Lower leg skin (tissue), 3 donors: ENCODE measurements around the gene TRMT2A.

ENCODE experiments used
- POLR2A ChIP-seq, 2 donors: fragments of 450-650 bp; IDR thresholded peaks; one replicate each; pipeline ENCODE4 v1.6.1; 2016 to 2017; ENCODE audit warnings: antibody characterized with exemption in 2 of 2, mild to moderate bottlenecking in 1 of 2, moderate library complexity in 1 of 2
- TF ChIP-seq, protein P1 (sequence below), 3 donors: fragments of 450-650 bp; IDR thresholded peaks; one replicate each; pipeline ENCODE4 v1.5.1; 2016; ENCODE audit warnings: antibody characterized with exemption in 3 of 3, mild to moderate bottlenecking in 3 of 3, moderate library complexity in 2 of 3

DNA sequence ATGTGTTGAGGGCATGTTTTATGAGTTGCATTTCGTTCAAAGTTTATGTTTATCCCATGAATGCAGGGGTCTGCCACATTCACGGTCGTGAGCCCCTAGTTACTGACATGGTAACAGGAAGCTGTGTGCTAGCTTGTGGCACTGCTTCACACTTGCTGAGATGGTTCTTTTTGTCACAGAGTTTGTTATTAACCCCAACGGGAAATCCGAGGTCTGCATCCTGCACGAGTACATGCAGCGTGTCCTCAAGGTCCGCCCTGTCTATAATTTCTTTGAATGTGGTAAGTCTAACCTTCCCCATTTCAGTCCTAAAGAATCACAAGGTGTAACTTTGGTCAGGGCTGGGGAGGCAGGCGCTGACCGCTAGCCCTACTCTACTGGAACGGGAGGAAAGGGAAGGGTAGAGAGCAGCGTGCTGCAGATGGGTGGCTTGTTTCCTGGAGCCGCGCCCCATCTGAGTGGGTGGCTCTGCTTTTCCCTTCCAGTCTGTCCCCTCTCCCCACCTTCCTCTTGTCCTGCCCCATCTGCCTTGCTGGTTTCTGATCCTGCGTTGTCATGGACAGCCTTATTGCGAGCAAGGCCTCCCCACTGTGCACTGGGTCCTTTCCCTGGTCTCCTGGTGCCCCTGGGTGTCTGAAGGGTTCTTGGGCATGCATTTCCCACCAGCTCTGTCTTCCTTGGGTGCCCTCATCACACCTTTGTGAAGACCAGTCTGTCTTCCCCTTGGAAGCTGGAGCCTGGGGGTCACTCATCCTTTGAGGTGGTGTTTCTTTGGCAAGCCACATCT is 25.1 kb downstream of the TRMT2A start:
- TF ChIP-seq, protein P1, sequence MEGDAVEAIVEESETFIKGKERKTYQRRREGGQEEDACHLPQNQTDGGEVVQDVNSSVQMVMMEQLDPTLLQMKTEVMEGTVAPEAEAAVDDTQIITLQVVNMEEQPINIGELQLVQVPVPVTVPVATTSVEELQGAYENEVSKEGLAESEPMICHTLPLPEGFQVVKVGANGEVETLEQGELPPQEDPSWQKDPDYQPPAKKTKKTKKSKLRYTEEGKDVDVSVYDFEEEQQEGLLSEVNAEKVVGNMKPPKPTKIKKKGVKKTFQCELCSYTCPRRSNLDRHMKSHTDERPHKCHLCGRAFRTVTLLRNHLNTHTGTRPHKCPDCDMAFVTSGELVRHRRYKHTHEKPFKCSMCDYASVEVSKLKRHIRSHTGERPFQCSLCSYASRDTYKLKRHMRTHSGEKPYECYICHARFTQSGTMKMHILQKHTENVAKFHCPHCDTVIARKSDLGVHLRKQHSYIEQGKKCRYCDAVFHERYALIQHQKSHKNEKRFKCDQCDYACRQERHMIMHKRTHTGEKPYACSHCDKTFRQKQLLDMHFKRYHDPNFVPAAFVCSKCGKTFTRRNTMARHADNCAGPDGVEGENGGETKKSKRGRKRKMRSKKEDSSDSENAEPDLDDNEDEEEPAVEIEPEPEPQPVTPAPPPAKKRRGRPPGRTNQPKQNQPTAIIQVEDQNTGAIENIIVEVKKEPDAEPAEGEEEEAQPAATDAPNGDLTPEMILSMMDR (IDR thresholded peaks at IDR 0.05) = no peak
- TF ChIP-seq POLR2A (IDR thresholded peaks at IDR 0.05) = no peak
